Naive thymus-derived CD8-positive, alpha-beta T cell (primary cell): ENCODE results near the gene XRN1. TPM values are rescaled to one million over a fixed set of nuclear protein-coding genes. Genes with fewer than 3 reads are reported as not detected.
"Not testable (repeated sequence)": the region's sequence is repeated elsewhere in the genome, so short reads cannot be mapped to it uniquely, and the experiment has no call there.

ENCODE experiments used
- ATAC-seq, 2 donors: fragments of 150-1000 bp; cut with Tn5 transposase in 1 of 2; sonication (Bioruptor Pico), chemical (Tn5 transposase) in 1 of 2; 1 replicate in 1 of 2; 2 replicates in 1 of 2; pipeline ENCODE4 v1.10.0; 2021; ENCODE audit warnings: mild to moderate bottlenecking in 2 of 2, moderate library complexity in 2 of 2
- POLR2A ChIA-PET: fragments of 350-600 bp; sonication (Branson Sonifier 250); formaldehyde crosslinking; loops from one replicate; lab custom pipeline; 2021; ENCODE audit warnings: antibody characterized with exemption; lab: Charles Lee
- DNase-seq, 10 donors: peaks; one replicate each; pipeline versions ENCODE4 v3.0.0 to v3.0.0-alpha.2; 2020 to 2022
- H3K27ac Mint-ChIP-seq, 10 donors: one replicate each; pipeline ENCODE4 v1.8.0; 2020 to 2022; ENCODE audit warnings: mild to moderate bottlenecking in 10 of 10, mixed read lengths in 10 of 10, moderate library complexity in 4 of 10, inconsistent platforms in 1 of 10
- H3K27me3 Mint-ChIP-seq, 5 donors: one replicate each; pipeline ENCODE4 v1.8.0; 2021 to 2022; ENCODE audit warnings: mixed read lengths in 5 of 5
- H3K36me3 Mint-ChIP-seq, 3 donors: one replicate each; pipeline ENCODE4 v1.8.0; 2020 to 2022; ENCODE audit warnings: mixed read lengths in 3 of 3, mild to moderate bottlenecking in 2 of 3, inconsistent platforms in 1 of 3
- H3K4me1 Mint-ChIP-seq, 4 donors: one replicate each; pipeline ENCODE4 v1.8.0; 2021 to 2022; ENCODE audit warnings: mixed read lengths in 4 of 4
- H3K4me3 Mint-ChIP-seq, 10 donors: one replicate each; pipeline ENCODE4 v1.8.0; 2020 to 2022; ENCODE audit warnings: mild to moderate bottlenecking in 10 of 10, mixed read lengths in 10 of 10, moderate library complexity in 6 of 10, inconsistent platforms in 1 of 10
- H3K9me3 Mint-ChIP-seq, 9 donors: one replicate each; pipeline ENCODE4 v1.8.0; 2020 to 2022; ENCODE audit warnings: mixed read lengths in 9 of 9, mild to moderate bottlenecking in 3 of 9, inconsistent platforms in 1 of 9, moderate library complexity in 1 of 9
- polyA plus RNA-seq, 3 donors: library from polyadenylated mRNA; unstranded; fragments of 300-500 nt; fragmentation: Illumina TruSeq; gene quantifications; one replicate each; pipeline ENCODE4 v1.2.3, GENCODE V29; 2021
- total RNA-seq, 8 experiments: library from RNA in 2 of 8; stranded (reverse) in 2 of 8; gene quantifications; one replicate each; pipeline ENCODE4 v1.2.3 and lab custom pipeline; 2021 to 2026

Gene XRN1
- total and polyA plus RNA-seq, 5 experiments from 2014 or later, result 55.7 to 117 (median 66.0) TPM

GRCh38 chr3:142459929-142460328 is 12.1 kb upstream of the XRN1 start:
- H3K27me3 Mint-ChIP-seq, result no peaks in the 10 kb centered on the region
- no peaks in the 10 kb centered on the region for H3K9me3 Mint-ChIP-seq
- POLR2A ChIA-PET, result no interaction called here
- H3K4me1 Mint-ChIP-seq, result peaks cover 0 to 2% (median 0%) of the 10 kb centered on the region in 4 donors
- no peak for DNase-seq
- no peak for ATAC-seq
- H3K36me3 Mint-ChIP-seq, result peaks cover 0 to 55% (median 19%) of the 10 kb centered on the region in 3 donors
- no peak overlapping the region for H3K4me3 Mint-ChIP-seq
- no peak overlapping the region for H3K27ac Mint-ChIP-seq

DNA sequence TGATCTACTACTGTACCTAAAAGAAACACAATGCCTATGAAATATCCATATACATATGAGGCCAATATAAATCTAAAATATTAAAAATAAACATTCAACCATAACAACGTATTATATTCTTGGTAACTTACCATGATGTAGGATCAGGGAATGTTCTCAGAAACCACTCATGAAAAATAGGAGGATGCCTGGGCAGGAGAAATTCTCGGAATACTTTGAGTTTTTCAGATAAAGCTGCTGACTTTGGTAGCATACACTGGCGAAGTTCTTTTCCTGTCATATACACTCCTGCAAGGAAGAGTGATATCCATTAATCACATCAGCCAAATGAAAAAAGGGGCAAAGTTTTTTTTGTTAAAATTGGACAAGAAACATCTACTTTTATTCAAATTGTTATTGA is 11.3 kb upstream of the XRN1 start:
- Mint-ChIP-seq H3K9me3 (no peaks in the 10 kb centered on the region), H3K27me3 (no peaks in the 10 kb centered on the region), H3K27ac (no peak overlapping the region), H3K4me1 (peaks cover 0 to 2% (median 0%) of the 10 kb centered on the region in 4 donors), H3K4me3 (no peak overlapping the region), H3K36me3 (peaks cover 0 to 52% (median 18%) of the 10 kb centered on the region in 3 donors)
- POLR2A ChIA-PET, result no interaction called here
- ATAC-seq, result no peak
- DNase-seq, result no peak

- H3K4me3 Mint-ChIP-seq, result no peak overlapping the region
- ATAC-seq, result no peak
- POLR2A ChIA-PET, result no interaction called here
- peaks cover 0 to 31% (median 5%) of the 10 kb centered on the region in 3 donors for H3K36me3 Mint-ChIP-seq
- DNase-seq, result no peak
- no peaks in the 10 kb centered on the region for H3K9me3 Mint-ChIP-seq
- H3K27me3 Mint-ChIP-seq, result no peaks in the 10 kb centered on the region
- peaks cover 8 to 27% (median 20%) of the 10 kb centered on the region in 4 donors for H3K4me1 Mint-ChIP-seq
- H3K27ac Mint-ChIP-seq, result peak overlapping the region in 3 of 10 donors; percentile 8 to 60 (median 45)
Measured at GRCh38 chr3:142450881-142451280, 3.0 kb upstream of the XRN1 start.

DNA sequence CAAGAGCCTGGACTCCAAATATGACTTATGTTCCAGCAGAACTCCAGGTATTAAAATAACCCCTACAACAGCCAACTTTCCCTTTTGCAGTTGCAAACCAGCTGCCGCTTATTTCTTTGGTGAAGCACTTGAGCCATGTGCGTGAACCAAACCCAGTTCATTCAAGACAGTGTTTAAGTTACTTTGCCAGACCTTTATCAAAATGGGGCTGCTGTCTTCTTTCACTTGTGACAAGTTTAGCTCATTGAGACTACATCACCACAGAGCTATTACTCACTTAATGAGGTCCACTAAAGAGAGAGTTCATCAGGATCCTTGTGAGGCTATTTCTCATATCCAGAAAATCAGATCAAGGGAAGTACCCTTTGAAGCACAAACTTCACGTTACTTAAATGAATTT is 2.4 kb upstream of the XRN1 start:
- H3K27ac Mint-ChIP-seq, result peak overlapping the region in 4 of 10 donors; percentile 11 to 60 (median 32)
- POLR2A ChIA-PET, result no interaction called here
- ATAC-seq (no peak), DNase-seq (no peak)
- H3K4me3 Mint-ChIP-seq, result no peak overlapping the region
- H3K36me3 Mint-ChIP-seq, result peaks cover 0 to 28% (median 5%) of the 10 kb centered on the region in 3 donors
- H3K4me1 Mint-ChIP-seq, result peaks cover 15 to 34% (median 27%) of the 10 kb centered on the region in 4 donors
- H3K9me3 Mint-ChIP-seq, result no peaks in the 10 kb centered on the region
- no peaks in the 10 kb centered on the region for H3K27me3 Mint-ChIP-seq

DNA sequence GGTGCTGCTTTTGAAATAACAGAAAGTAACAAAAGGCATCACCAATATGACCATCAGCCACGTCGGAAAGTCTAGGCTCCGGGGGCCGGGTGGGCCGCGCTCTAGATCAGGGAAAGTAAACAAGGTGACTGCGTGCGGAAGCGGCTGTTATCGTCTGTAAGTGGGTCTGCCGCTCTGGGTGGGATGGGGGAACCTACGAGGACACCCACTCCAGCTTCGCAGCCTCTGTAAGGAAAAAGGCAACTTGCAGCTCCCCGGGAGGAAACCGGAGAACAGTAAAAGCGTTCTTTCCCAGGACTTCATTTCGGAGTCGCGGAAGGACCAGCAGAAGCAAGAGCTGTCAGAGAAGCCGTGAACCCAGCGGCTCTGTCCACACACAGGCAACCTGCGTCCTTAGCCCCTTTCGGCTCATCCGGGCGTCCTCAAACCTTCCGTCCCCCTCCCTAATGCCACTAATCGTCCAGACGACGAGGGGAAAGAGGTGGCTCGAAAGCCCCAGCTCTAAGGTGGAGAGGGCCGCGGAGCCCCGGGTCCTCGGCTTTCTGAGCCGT is 461 bp downstream of the XRN1 start:
- Mint-ChIP-seq H3K36me3 (peaks cover 0 to 15% (median 5%) of the 10 kb centered on the region in 3 donors), H3K27me3 (no peaks in the 10 kb centered on the region), H3K4me3 (peak overlapping the region; percentile 89 to 100 (median 98)), H3K27ac (peak overlapping the region; percentile 99 to 100 (median 99)), H3K9me3 (no peaks in the 10 kb centered on the region), H3K4me1 (peaks cover 28 to 59% (median 47%) of the 10 kb centered on the region in 4 donors)
- DNase-seq (peak in 9 of 10 donors; percentile 14 to 77 (median 41)), ATAC-seq (peak; percentile 51 to 59)
- POLR2A ChIA-PET, result interaction anchor here (0.6 to 1.7 kb wide), 4 partner anchors 131 to 709 kb away, joined by 3 to 6 read pairs (median 4); partner anchors contain the start of genes ATR, RNF7 and U2SURP

- no peaks in the 10 kb centered on the region for H3K9me3 Mint-ChIP-seq
- DNase-seq (peak in 1 of 10 donors; percentile 12), ATAC-seq (no peak)
- no peaks in the 10 kb centered on the region for H3K27me3 Mint-ChIP-seq
- POLR2A ChIA-PET, result interaction anchor here (1.4 to 1.7 kb wide), 2 partner anchors 133 to 555 kb away, joined by 4 to 6 read pairs; partner anchors contain the start of genes ATR and U2SURP
- H3K27ac Mint-ChIP-seq, result peak overlapping the region; percentile 82 to 100 (median 99)
- peaks cover 0 to 7% (median 3%) of the 10 kb centered on the region in 3 donors for H3K36me3 Mint-ChIP-seq
- peak overlapping the region; percentile 87 to 100 (median 98) for H3K4me3 Mint-ChIP-seq
- peaks cover 32 to 74% (median 58%) of the 10 kb centered on the region in 4 donors for H3K4me1 Mint-ChIP-seq
Measured at GRCh38 chr3:142445816-142446254, 2.0 kb downstream of the XRN1 start.

- H3K4me3 Mint-ChIP-seq, result peak overlapping the region in 3 of 10 donors; percentile 1 to 26 (median 6)
- no peak overlapping the region for H3K27ac Mint-ChIP-seq
- ATAC-seq, result no peak
- POLR2A ChIA-PET, result no interaction called here
- H3K36me3 Mint-ChIP-seq, result peaks cover 0 to 6% (median 3%) of the 10 kb centered on the region in 3 donors
- H3K4me1 Mint-ChIP-seq, result peaks cover 34 to 79% (median 70%) of the 10 kb centered on the region in 4 donors
- H3K9me3 Mint-ChIP-seq, result no peaks in the 10 kb centered on the region
- DNase-seq, result no peak
- H3K27me3 Mint-ChIP-seq, result no peaks in the 10 kb centered on the region
Measured at GRCh38 chr3:142444343-142444742, 3.5 kb downstream of the XRN1 start.

GRCh38 chr3:142443060-142443459 is 4.8 kb downstream of the XRN1 start:
- POLR2A ChIA-PET, ATAC-seq, H3K9me3 Mint-ChIP-seq, DNase-seq, H3K27me3 Mint-ChIP-seq: not testable (repeated sequence)
- Mint-ChIP-seq H3K4me1 (peaks cover 43 to 81% (median 76%) of the 10 kb centered on the region in 4 donors), H3K4me3 (peak overlapping the region in 2 of 10 donors; percentile 46 to 57), H3K27ac (peak overlapping the region in 2 of 10 donors; percentile 25 to 53), H3K36me3 (peaks cover 0 to 12% (median 3%) of the 10 kb centered on the region in 3 donors)

GRCh38 chr3:142439499-142440220 is 8.2 kb downstream of the XRN1 start:
- H3K4me3 Mint-ChIP-seq, result peak overlapping the region in 1 of 10 donors; percentile 19
- peak overlapping the region in 1 of 10 donors; percentile 44 for H3K27ac Mint-ChIP-seq
- ATAC-seq, DNase-seq, H3K9me3 Mint-ChIP-seq, POLR2A ChIA-PET, H3K27me3 Mint-ChIP-seq: not testable (repeated sequence)
- peaks cover 0 to 26% (median 15%) of the 10 kb centered on the region in 3 donors for H3K36me3 Mint-ChIP-seq
- H3K4me1 Mint-ChIP-seq, result peaks cover 35 to 67% (median 65%) of the 10 kb centered on the region in 4 donors

GRCh38 chr3:142438096-142438495 is 9.7 kb downstream of the XRN1 start:
- ATAC-seq, H3K27me3 Mint-ChIP-seq, H3K4me3 Mint-ChIP-seq, POLR2A ChIA-PET, H3K9me3 Mint-ChIP-seq, DNase-seq: not testable (repeated sequence)
- Mint-ChIP-seq H3K4me1 (peaks cover 28 to 61% (median 55%) of the 10 kb centered on the region in 4 donors), H3K36me3 (peaks cover 0 to 28% (median 12%) of the 10 kb centered on the region in 3 donors), H3K27ac (peak overlapping the region in 2 of 10 donors; percentile 1 to 32)

GRCh38 chr3:142436951-142437585 is 10.8 kb downstream of the XRN1 start:
- no peaks in the 10 kb centered on the region for H3K9me3 Mint-ChIP-seq
- ATAC-seq, result no peak
- H3K4me1 Mint-ChIP-seq, result peaks cover 25 to 57% (median 50%) of the 10 kb centered on the region in 4 donors
- peak overlapping the region in 6 of 10 donors; percentile 0 to 32 (median 4) for H3K27ac Mint-ChIP-seq
- H3K27me3 Mint-ChIP-seq, result no peaks in the 10 kb centered on the region
- no peak for DNase-seq
- POLR2A ChIA-PET, result no interaction called here
- peaks cover 0 to 39% (median 14%) of the 10 kb centered on the region in 3 donors for H3K36me3 Mint-ChIP-seq
- H3K4me3 Mint-ChIP-seq, result peak overlapping the region in 2 of 10 donors; percentile 3 to 11

- Mint-ChIP-seq H3K36me3 (peaks cover 12 to 59% (median 26%) of the 10 kb centered on the region in 3 donors), H3K27ac (no peak overlapping the region), H3K4me1 (peaks cover 27 to 47% (median 35%) of the 10 kb centered on the region in 4 donors), H3K4me3 (no peak overlapping the region), H3K27me3 (no peaks in the 10 kb centered on the region), H3K9me3 (no peaks in the 10 kb centered on the region)
- DNase-seq (no peak), ATAC-seq (no peak)
- POLR2A ChIA-PET, result interaction anchor here (1.0 kb wide), 1 partner anchor 29 kb away, joined by 3 read pairs; no protein-coding TSS in a partner anchor
Measured at GRCh38 chr3:142434503-142434902, 13.3 kb downstream of the XRN1 start.
